GM18498 (cell line): ENCODE measurements around the gene CCRL2.
"Not testable (repeated sequence)": the region's sequence is repeated elsewhere in the genome, so short reads cannot be mapped to it uniquely, and the experiment has no call there.

ENCODE experiments used
- ATAC-seq: cut with Tn5 transposase; IDR thresholded peaks from one replicate; pipeline ENCODE4 v1.9.1; 2021; ENCODE audit warnings: mild to moderate bottlenecking, moderate library complexity; ENCODE audit not compliant: unreplicated experiment

The CCRL2 gene

GRCh38 chr3:46378426-46378942 is 28.6 kb upstream of the CCRL2 start:
- ATAC-seq: no peak

- no peak for ATAC-seq
Measured at GRCh38 chr3:46380471-46381221, 26.4 kb upstream of the CCRL2 start.

GRCh38 chr3:46381625-46382024 is 25.4 kb upstream of the CCRL2 start:
- no peak for ATAC-seq

- ATAC-seq: no peak
Measured at GRCh38 chr3:46383211-46383950, 23.7 kb upstream of the CCRL2 start.

- ATAC-seq: no peak
Measured at GRCh38 chr3:46383951-46384330, 23.1 kb upstream of the CCRL2 start.

GRCh38 chr3:46386205-46386604 is 20.9 kb upstream of the CCRL2 start:
- ATAC-seq: no peak

GRCh38 chr3:46388847-46389246 is 18.2 kb upstream of the CCRL2 start:
- not testable (repeated sequence) for ATAC-seq

- no peak for ATAC-seq
Measured at GRCh38 chr3:46389306-46389705, 17.8 kb upstream of the CCRL2 start.

- ATAC-seq: not testable (repeated sequence)
Measured at GRCh38 chr3:46391526-46391925, 15.5 kb upstream of the CCRL2 start.

GRCh38 chr3:46393011-46393410 is 14.0 kb upstream of the CCRL2 start:
- no peak for ATAC-seq

GRCh38 chr3:46393554-46394434 is 13.3 kb upstream of the CCRL2 start:
- no peak for ATAC-seq

- ATAC-seq: no peak
Measured at GRCh38 chr3:46395210-46395661, 11.8 kb upstream of the CCRL2 start.

GRCh38 chr3:46395766-46396530 is 11.1 kb upstream of the CCRL2 start:
- no peak for ATAC-seq

GRCh38 chr3:46397111-46397510 is 9.9 kb upstream of the CCRL2 start:
- no peak for ATAC-seq

- no peak for ATAC-seq
Measured at GRCh38 chr3:46398186-46398955, 8.7 kb upstream of the CCRL2 start.

- ATAC-seq: no peak
Measured at GRCh38 chr3:46399098-46399497, 8.0 kb upstream of the CCRL2 start.

- ATAC-seq: no peak
Measured at GRCh38 chr3:46399557-46399956, 7.5 kb upstream of the CCRL2 start.

GRCh38 chr3:46400000-46400734 is 6.9 kb upstream of the CCRL2 start:
- no peak for ATAC-seq

- no peak for ATAC-seq
Measured at GRCh38 chr3:46400846-46401245, 6.2 kb upstream of the CCRL2 start.
